HL-60 (cell line): ENCODE results near the gene TRUB2.

Experiments
- DNase-seq, 2 experiments: peaks; one replicate each; pipeline ENCODE4 v3.0.0-alpha.2; 2010 to 2020; ENCODE audit warnings: low read depth in 1 of 2, low spot score in 1 of 2
- H3K27ac ChIP-seq: fragments of 250-450 bp; sonication (Bioruptor Pico); replicated peaks from 2 replicates; pipeline ENCODE4 v1.5.1; 2020; ENCODE audit warnings: mild to moderate bottlenecking, moderate library complexity
- H3K27me3 ChIP-seq: fragments of 250-450 bp; sonication (Bioruptor Pico); 2 replicates; pipeline ENCODE4 v1.5.1; 2021; ENCODE audit warnings: mild to moderate bottlenecking, moderate library complexity; ENCODE audit not compliant: insufficient read depth, poor library complexity, severe bottlenecking
- H3K4me3 ChIP-seq: replicated peaks from 2 replicates; pipeline ENCODE4 v1.5.1; 2011; ENCODE audit warnings: mild to moderate bottlenecking, control low read depth, low read length; ENCODE audit not compliant: insufficient read depth
- GABPA ChIP-seq: IDR thresholded peaks from 2 replicates; pipeline ENCODE4 v1.6.1; 2012; ENCODE audit warnings: low read depth
- POLR2AphosphoS5 ChIP-seq: IDR thresholded peaks from 2 replicates; pipeline ENCODE4 v1.6.1; 2012; ENCODE audit warnings: low read depth
- REST ChIP-seq: IDR thresholded peaks from 2 replicates; pipeline ENCODE4 v1.6.1; 2012; ENCODE audit warnings: low read depth; ENCODE audit not compliant: insufficient replicate concordance
- SPI1 ChIP-seq: IDR thresholded peaks from 2 replicates; pipeline ENCODE4 v1.6.1; 2012; ENCODE audit warnings: low read depth, mild to moderate bottlenecking, borderline replicate concordance
- TF ChIP-seq, protein P1 (sequence below): IDR thresholded peaks from one replicate; pipeline ENCODE4 v1.5.1; 2011; ENCODE audit warnings: low read length, control low read depth, inconsistent platforms; ENCODE audit not compliant: insufficient read depth

TRUB2 gene

DNA sequence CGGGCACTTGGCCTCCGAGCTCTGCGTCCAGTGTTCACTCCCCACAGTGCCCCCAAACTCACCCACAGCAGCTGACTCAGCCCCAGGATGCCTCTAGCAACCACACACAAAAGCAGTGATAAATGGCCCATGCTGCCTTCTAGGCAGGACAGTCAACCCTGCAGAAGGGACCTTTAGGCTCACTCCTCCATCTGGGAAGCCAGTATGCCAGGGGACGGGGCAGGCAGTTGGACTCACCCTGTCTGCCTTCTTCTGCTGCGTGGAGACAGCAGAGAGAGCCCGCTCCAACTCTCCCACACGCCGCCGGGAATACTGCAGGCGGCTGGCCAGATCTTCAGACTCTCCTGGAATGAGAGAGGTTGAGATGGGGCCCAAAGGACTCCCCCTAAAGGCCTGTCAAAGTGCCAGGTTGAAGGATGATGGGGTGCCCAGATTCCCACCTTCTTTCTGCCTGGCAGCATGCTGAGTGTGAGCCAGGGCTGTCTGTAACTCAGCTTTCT lies 56.8 kb downstream of the TRUB2 start:
- H3K27ac ChIP-seq = no peak overlapping the region
- TF ChIP-seq REST (no peak), SPI1 (no peak), POLR2AphosphoS5 (no peak), GABPA (no peak)
- TF ChIP-seq, protein P1, sequence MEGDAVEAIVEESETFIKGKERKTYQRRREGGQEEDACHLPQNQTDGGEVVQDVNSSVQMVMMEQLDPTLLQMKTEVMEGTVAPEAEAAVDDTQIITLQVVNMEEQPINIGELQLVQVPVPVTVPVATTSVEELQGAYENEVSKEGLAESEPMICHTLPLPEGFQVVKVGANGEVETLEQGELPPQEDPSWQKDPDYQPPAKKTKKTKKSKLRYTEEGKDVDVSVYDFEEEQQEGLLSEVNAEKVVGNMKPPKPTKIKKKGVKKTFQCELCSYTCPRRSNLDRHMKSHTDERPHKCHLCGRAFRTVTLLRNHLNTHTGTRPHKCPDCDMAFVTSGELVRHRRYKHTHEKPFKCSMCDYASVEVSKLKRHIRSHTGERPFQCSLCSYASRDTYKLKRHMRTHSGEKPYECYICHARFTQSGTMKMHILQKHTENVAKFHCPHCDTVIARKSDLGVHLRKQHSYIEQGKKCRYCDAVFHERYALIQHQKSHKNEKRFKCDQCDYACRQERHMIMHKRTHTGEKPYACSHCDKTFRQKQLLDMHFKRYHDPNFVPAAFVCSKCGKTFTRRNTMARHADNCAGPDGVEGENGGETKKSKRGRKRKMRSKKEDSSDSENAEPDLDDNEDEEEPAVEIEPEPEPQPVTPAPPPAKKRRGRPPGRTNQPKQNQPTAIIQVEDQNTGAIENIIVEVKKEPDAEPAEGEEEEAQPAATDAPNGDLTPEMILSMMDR = no peak
- H3K27me3 ChIP-seq = no peaks in the 10 kb centered on the region
- DNase-seq = no peak
- H3K4me3 ChIP-seq = no peak overlapping the region

- TF ChIP-seq GABPA (no peak), REST (no peak), SPI1 (no peak), POLR2AphosphoS5 (no peak)
- TF ChIP-seq, protein P1 = no peak
- Histone ChIP-seq H3K27ac (no peak overlapping the region), H3K27me3 (no peaks in the 10 kb centered on the region), H3K4me3 (no peak overlapping the region)
- no peak for DNase-seq
These were observed 59.6 kb downstream of the TRUB2 start for GRCh38 chr9:128262687-128263086.

- no peak for TF ChIP-seq REST
- TF ChIP-seq GABPA = no peak
- TF ChIP-seq, protein P1 = no peak
- TF ChIP-seq POLR2AphosphoS5 = no peak
These were observed 61.9 kb downstream of the TRUB2 start for GRCh38 chr9:128260340-128260739.

More at GRCh38 chr9:128260340-128260739, 61.9 kb downstream of the TRUB2 start:
- H3K4me3 ChIP-seq = no peak overlapping the region
- no peaks in the 10 kb centered on the region for H3K27me3 ChIP-seq
- DNase-seq = no peak
- no peak overlapping the region for H3K27ac ChIP-seq
